Skeletal muscle cell (primary cell): Measurements from ENCODE around the gene STKLD1.
A peak's percentile ranks its signal among the peaks of the same experiment; 100 is the strongest.
"Not testable (repeated sequence)": the region's sequence is repeated elsewhere in the genome, so short reads cannot be mapped to it uniquely, and the experiment has no call there.

ENCODE experiments used
- DNase-seq: peaks from one replicate; pipeline ENCODE4 v3.0.0-alpha.2; 2010; ENCODE audit warnings: low read depth
- H3K4me3 ChIP-seq: 2 replicates; pipeline ENCODE4 v1.5.1; 2011; ENCODE audit warnings: low read depth, mild to moderate bottlenecking, control low read depth, low read length, moderate library complexity

The STKLD1 gene

DNA sequence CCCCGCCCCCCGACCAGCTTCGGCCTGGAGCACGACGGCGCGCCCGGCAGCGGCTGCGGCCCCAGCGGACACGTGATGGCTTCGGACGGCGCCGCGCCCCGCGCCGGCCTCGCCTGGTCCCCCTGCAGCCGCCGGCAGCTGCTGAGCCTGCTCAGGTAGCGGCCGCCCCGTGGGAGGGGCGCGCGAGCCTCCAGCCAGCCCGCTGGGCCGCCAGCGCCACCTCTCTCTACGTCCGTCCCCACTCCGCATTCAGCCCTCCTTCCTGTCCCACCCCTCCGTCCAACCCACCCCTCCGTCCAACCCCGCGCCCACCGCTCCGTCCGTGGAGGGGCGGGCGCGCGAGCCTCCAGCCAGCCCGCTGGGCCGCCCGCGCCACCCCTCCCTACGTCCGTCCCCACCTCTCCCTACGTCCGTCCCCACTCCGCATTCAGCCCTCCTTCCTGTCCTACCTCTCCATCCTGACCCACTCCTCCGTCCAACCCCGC is 52.5 kb downstream of the STKLD1 start:
- peak overlapping the region; percentile 21 for H3K4me3 ChIP-seq
- DNase-seq = no peak

DNA sequence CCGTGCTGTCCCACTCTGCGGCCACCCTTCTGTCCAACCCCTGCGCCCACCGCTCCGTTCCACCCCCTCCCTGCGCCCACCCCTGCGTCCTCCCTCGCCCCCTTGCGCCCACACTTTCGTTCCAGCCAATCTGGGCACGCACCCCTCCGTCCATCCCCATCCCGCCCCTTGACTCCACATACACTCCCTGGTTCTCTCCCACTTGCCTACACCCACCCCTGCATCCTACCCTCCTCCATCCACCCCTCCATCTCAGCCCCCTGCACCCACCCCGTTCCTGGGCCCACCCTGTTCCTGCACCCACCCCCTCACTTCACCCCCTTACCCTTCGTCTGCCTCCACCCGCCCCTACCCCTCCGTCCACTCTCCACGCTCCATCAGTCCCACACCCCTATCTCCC is 53.0 kb downstream of the STKLD1 start:
- no peak for DNase-seq
- no peak overlapping the region for H3K4me3 ChIP-seq

DNA sequence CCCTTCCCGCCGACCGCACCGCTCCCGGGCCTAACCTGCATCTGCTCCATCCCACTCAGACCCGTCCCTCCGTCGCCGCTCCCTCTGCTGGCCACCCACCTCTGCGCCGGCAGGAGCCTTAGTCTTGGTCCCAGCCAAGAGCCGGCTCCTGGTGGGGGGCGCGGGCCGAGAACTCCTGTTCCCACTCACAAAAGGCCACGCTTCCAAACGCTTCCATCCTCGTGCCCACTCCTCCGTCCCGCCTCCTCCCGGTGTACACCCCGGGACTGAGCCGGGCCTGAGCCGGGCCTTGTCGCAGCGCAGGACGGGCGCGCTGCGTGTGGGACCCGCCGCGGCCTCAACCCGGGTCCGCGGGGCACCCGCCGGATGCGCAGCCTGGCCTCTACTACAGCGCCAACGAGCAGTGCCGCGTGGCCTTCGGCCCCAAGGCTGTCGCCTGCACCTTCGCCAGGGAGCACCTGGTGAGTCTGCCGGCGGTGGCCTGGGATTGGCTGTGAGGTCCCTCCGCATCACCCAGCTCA is 53.5 kb downstream of the STKLD1 start:
- H3K4me3 ChIP-seq = no peak overlapping the region
- DNase-seq = no peak

DNA sequence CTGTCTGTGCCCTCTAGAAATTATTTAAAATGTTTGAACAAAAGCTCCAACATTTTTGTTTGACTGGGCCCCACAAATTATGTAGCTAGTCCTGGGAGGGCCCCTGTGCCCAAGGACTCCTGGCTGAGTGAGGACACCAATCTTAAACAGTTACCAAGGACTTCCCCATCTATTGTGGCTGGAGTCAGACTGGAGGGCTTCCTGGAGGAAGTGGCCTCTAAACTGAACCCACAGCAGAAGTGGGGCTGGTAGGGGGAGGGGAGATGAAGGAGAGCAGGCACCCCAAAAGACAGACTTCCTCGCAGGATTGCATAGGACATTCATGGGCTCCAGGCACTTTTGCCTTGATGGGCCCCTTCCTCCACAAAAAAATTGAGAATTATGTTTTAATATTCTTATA is 54.1 kb downstream of the STKLD1 start:
- no peak for DNase-seq

DNA sequence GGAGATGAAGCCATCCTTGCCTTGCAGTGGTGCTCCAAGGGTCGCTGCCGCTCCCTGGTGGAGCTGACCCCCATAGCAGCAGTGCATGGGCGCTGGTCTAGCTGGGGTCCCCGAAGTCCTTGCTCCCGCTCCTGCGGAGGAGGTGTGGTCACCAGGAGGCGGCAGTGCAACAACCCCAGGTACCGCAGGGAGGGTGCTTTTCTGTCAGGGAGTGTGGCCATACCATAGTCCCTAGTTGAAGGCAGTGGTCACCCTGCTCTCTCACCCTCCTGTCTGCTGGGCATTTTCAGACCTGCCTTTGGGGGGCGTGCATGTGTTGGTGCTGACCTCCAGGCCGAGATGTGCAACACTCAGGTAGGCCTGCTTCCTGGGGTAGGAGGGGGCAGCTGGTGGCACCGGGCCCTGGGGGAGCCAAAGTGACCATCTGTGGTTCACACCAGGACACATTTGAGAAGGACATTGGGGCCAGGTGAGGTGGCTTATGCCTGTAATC is 57.2 kb downstream of the STKLD1 start:
- DNase-seq = no peak
- H3K4me3 ChIP-seq = no peak overlapping the region

More for the DNA sequence above, 54.1 kb downstream of the STKLD1 start:
- H3K4me3 ChIP-seq = no peak overlapping the region

DNA sequence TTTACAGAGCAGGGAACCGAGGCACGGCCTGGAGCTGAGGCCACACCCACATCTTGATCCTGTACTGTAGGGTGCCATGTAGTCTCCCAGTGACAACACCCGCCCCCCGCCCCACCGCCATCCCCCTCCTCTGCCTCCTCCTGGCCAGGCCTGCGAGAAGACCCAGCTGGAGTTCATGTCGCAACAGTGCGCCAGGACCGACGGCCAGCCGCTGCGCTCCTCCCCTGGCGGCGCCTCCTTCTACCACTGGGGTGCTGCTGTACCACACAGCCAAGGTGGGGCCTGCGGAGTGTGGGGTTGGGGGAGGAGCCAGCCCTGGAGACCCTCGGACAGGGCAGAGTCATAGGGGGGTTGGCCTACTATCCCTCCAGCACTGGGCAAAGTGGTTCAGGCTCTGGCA is 60.5 kb downstream of the STKLD1 start:
- no peak for DNase-seq

DNA sequence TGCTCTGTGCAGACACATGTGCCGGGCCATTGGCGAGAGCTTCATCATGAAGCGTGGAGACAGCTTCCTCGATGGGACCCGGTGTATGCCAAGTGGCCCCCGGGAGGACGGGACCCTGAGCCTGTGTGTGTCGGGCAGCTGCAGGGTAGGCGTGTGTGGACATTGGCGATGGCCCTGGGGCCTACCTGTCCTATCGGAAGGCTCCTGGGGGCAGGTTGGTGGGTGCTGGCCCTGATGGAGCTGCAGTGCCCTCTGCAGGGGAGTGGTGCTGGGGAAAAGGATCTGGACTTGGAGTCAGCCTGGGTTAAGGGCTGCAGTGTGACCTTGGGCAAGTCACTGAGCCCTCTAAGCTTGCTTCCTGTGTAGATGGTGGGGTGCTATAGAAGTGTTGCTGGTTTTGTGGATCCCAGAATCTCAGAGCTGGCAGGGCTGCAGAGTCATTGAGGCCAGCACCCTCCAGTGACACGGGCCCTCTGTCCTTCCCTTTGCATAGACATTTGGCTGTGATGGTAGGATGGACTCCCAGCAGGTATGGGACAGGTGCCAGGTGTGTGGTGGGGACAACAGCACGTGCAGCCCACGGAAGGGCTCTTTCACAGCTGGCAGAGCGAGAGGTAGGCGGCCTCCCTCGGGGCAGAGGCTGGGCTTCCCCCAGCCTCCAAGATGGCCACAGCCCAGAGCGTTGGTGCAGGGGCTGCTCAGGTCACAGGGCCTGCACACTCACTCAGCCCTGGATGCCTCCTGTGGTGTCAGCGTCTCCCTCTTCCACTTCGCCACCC is 61.8 kb downstream of the STKLD1 start:
- no peak for DNase-seq

More for the DNA sequence above, 60.5 kb downstream of the STKLD1 start:
- H3K4me3 ChIP-seq = no peak overlapping the region

DNA sequence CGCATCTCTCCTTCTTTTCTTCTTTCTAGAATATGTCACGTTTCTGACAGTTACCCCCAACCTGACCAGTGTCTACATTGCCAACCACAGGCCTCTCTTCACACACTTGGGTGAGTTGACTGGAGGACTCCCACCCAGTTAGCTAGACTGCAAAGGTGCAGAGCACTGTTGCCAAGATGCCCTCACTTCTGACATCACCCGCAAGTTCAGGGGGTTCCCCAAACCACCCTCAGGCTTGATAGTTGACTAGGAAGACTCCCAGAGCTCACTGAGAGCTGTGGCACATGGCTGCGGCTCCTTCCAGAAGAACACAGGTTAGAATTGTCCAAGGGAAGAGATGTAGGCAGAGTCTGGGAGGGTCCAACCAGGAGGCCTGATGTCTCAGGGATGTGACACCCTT is 63.2 kb downstream of the STKLD1 start:
- DNase-seq = no peak
- H3K4me3 ChIP-seq = no peak overlapping the region

More for the DNA sequence above, 61.8 kb downstream of the STKLD1 start:
- no peak overlapping the region for H3K4me3 ChIP-seq

DNA sequence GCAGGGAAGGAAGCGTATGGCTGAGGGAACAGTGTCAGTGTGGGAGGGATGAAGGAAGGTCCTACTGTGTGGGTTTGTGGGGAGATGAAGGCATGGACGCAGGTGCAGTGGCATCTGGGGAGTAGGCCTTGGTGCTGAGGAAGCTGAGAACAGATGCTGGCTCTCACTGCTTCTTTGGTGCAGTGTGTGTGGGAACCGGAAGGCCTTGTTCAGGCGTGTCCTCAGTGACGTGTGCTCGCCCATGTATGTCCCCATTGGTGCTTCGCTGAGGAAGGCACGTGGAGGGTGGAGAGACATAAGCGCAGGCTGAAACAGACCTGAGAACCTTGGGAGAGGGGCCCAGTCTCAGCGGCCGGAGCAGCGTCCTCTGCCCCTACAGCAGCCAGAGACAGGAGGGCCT is 64.7 kb downstream of the STKLD1 start:
- DNase-seq = no peak

DNA sequence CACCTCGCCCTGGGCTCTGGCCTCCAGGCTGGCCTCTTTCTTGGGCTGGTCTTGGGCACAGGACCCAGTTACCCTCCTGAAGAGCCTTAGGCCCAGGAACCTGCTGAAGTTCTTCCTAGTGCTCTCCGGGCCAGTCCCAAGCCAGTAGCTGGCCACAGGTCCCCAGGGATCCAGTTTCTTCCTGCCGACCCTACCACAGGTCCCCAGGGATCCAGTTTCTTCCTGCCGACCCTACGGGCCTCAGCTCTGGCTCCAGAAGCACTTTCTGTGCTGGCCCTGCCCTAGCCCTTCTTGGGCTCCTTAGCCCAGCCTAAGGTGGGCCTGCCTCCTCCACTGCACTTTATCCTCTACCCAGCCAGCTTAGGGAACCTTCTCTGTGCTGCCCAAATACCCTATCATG is 65.4 kb downstream of the STKLD1 start:
- DNase-seq = no peak
- H3K4me3 ChIP-seq = no peak overlapping the region

More for the DNA sequence above, 64.7 kb downstream of the STKLD1 start:
- H3K4me3 ChIP-seq = no peak overlapping the region

DNA sequence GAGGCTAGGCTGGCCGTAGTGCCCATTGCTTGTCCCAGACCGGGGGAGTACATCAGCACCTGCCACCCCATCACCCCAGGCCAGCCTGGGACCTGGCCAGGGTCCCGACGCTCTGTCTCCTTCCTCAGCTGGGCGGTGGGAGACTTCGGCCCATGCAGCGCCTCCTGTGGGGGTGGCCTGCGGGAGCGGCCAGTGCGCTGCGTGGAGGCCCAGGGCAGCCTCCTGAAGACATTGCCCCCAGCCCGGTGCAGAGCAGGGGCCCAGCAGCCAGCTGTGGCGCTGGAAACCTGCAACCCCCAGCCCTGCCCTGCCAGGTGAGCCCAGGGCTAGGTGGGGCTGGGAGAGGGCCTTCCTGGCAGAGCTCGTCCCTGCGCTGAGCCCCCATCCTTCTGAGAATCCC is 67.1 kb downstream of the STKLD1 start:
- no peak for DNase-seq
- H3K4me3 ChIP-seq = no peak overlapping the region

DNA sequence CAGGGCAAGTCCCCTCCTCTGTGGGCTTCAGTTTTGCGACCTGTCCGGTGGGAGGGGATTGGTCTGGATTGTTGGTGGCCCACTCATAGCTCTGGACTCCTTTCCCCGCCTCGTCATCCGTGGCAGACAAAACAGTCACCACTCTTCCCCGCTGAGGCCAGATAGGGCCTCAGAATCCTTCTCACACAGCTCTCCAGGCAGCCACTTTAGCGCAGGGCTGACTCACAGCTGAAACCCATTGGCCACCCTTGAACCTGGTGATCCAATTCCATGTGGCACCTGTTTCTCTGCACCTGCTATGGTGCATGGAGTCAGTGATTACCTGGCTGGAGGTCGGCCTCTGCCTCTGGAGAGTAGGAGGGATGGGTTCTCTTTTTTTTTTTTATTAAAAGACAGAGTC is 67.8 kb downstream of the STKLD1 start:
- H3K4me3 ChIP-seq = no peak overlapping the region
- DNase-seq = no peak

DNA sequence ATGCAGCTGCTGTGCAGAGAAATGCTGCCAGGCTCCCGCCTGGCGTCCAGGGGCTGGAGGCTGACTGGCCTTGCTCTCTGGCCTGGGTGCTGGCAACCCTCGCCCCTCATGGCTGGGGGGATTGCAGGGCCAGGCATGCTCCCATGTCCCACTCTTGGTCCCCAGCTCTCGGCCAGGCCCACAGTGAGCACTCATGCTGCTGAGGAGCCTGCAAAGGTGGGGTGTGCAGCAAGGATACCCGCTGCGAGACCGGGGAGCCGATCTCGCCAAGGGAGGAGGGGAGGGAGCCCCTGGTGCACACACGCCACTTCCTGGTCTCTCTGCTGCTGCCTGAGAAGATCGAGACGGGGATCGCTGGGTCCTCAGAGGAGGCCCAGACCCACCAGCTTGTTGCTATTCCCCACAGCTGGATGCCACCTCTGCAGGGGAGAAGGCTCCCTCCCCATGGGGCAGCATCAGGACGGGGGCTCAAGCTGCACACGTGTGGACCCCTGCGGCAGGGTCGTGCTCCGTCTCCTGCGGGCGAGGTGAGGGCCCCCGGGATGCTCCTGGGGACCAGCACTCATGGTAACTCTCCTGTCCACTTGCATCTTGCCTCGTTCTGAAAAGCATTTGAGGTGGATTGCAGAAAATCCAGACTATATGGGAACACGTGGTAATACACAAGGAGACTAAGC is 69.3 kb downstream of the STKLD1 start:
- no peak overlapping the region for H3K4me3 ChIP-seq
- no peak for DNase-seq

DNA sequence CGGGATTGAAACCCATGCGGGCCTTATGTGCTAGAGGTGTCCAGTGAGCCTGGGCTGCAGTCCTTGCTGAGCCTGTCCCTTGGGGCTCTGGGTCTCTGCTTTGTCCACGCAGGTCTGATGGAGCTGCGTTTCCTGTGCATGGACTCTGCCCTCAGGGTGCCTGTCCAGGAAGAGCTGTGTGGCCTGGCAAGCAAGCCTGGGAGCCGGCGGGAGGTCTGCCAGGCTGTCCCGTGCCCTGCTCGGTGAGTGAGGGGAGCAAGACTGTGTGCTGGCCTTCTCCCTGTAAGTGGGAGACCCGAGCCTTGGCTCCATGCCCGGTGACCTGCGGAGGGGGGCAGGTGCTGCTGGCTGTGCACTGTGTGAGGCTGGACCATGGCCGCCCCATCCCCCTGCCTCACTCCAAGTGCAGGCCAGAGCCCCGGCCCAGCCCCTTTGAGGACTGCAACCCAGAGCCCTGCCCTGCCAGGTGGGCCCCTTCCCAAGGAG is 72.4 kb downstream of the STKLD1 start:
- no peak for DNase-seq
- H3K4me3 ChIP-seq = no peak overlapping the region

DNA sequence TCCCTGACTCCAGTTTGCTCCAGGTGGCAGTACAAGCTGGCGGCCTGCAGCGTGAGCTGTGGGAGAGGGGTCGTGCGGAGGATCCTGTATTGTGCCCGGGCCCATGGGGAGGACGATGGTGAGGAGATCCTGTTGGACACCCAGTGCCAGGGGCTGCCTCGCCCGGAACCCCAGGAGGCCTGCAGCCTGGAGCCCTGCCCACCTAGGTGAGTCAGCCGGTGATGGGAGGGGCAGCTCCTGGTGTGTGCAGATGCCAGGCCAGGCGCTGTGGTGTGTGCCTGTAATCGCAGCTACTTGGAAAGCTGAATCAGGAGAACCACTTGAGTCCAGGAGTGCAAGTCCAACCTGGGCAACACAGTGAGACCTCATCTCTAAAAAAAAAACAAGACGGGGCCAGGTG is 73.6 kb downstream of the STKLD1 start:
- no peak overlapping the region for H3K4me3 ChIP-seq
- no peak for DNase-seq

DNA sequence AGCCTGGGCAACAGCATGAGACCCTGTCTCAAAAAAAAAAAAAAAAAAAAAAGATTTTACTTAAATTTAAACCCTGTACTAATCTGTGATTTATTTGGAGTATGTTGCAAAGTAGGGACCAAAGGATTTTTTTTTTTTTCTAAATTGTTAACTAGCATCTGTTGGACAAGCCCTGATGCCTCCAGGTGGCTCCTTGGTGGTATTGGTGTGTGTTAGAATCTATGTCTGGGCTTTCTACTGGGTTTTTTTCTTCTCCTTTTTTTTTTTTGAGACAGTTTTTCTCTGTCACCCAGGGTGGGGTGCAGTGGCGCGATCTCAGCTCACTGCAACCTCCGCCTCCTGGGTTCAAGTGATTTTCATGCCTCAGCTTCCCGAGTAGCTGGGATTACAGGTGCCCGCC is 75.7 kb downstream of the STKLD1 start:
- not testable (repeated sequence) for H3K4me3 ChIP-seq, DNase-seq

DNA sequence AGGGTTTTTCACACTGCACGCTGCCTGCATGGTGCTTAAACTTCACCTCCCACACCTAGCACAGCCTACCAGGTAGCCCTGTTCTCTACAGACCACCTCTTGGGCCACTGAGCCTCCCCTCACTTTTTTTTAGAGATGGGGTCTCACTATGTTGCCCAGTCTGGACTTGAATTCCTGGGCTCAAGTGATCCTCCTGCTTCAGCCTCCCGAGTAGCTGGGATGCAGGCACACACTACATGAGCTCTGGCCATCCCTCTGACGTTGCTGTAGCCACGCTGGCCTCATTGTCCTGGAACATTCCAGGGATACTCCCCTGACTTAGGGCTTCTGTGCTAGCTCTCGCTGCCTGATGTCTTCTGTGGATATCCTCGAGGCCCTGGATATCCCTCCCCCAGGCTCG is 76.4 kb downstream of the STKLD1 start:
- no peak overlapping the region for H3K4me3 ChIP-seq
- no peak for DNase-seq

DNA sequence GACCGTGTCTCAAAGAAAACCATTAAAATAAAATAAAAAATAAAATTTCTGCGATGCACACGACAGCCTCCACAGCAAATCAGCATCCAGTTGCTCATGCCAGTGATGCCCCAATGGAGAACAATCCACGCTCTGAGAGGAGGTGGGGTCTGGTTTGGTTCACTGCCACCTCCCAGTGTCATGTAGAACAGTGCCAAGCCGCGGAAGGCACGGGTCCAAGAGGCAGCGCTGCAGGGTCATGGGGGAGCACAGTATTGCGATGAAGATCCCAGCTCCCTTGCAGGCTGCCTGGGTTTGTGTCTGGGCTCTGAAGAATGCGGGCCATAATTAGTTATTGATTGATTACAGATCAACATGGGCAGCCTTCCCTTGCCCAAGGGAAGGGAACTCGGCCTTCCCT is 77.5 kb downstream of the STKLD1 start:
- no peak for DNase-seq
- H3K4me3 ChIP-seq = no peak overlapping the region

DNA sequence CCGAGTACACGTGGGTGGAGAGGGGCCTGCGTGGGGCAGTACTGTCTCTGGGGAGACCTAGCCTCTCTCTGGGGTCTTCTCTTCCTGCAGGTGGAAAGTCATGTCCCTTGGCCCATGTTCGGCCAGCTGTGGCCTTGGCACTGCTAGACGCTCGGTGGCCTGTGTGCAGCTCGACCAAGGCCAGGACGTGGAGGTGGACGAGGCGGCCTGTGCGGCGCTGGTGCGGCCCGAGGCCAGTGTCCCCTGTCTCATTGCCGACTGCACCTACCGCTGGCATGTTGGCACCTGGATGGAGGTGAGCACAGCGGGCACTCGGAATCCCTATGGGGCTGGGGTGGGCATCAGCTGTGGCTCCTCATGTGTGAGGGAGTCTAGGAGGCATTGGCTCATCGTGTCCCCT is 78.2 kb downstream of the STKLD1 start:
- no peak overlapping the region for H3K4me3 ChIP-seq
- DNase-seq = no peak

DNA sequence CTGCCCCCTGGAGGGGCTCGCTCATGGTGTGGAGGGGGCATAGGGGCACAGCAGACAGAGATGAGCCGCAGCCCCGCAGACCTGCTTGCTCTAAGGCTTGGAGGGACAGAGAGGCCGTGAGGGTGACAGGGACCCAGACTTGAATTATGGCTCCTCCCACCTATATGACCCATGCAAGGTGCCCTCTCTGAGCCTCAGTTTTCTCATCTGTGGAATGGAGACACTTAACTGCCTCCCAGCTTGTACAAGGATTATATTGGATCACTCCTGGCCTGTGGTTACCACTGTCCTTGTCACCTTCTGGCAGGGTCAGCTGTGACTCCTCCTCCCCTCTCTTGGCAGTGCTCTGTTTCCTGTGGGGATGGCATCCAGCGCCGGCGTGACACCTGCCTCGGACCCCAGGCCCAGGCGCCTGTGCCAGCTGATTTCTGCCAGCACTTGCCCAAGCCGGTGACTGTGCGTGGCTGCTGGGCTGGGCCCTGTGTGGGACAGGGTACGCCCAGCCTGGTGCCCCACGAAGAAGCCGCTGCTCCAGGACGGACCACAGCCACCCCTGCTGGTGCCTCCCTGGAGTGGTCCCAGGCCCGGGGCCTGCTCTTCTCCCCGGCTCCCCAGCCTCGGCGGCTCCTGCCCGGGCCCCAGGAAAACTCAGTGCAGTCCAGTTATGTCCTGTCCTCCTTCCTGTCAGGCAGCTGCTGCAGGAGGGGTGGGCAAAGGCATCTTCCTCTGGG is 78.9 kb downstream of the STKLD1 start:
- no peak for DNase-seq
- H3K4me3 ChIP-seq = no peak overlapping the region
